Lower lobe of right lung (tissue), 2 donors: ENCODE results near the gene DIP2B. TPM values are rescaled to one million over a fixed set of nuclear protein-coding genes. Genes with fewer than 3 reads are reported as not detected.

Experiments
- ATAC-seq, 2 donors: fragments of 200-7000 bp; cut with Tn5 transposase; one replicate each; pipeline ENCODE4 v1.9.1; 2020 to 2022; ENCODE audit warnings: mild to moderate bottlenecking in 2 of 2, moderate library complexity in 2 of 2
- DNase-seq: peaks from one replicate; pipeline ENCODE4 v3.0.0-alpha.2; 2020
- H3K27ac ChIP-seq: fragments of 200-600 bp; one replicate; pipeline ENCODE4 v1.8.0; 2022
- H3K27me3 ChIP-seq: fragments of 200-600 bp; one replicate; pipeline ENCODE4 v1.8.0; 2022; ENCODE audit warnings: low read depth
- H3K36me3 ChIP-seq: fragments of 200-600 bp; one replicate; pipeline ENCODE4 v1.8.0; 2022; ENCODE audit warnings: mild to moderate bottlenecking
- H3K4me1 ChIP-seq: fragments of 200-600 bp; one replicate; pipeline ENCODE4 v1.8.0; 2022
- H3K4me3 ChIP-seq: fragments of 200-600 bp; one replicate; pipeline ENCODE4 v1.8.0; 2022; ENCODE audit warnings: mild to moderate bottlenecking
- H3K9me3 ChIP-seq: fragments of 200-600 bp; one replicate; pipeline ENCODE4 v1.8.0; 2022
- CTCF ChIP-seq: fragments of 200-600 bp; IDR thresholded peaks from one replicate; pipeline ENCODE4 v1.8.0; 2022; ENCODE audit warnings: antibody characterized with exemption, mild to moderate bottlenecking
- intact Hi-C: fragments of 100-400 bp; cut with DNase I; formaldehyde crosslinking; loops from one replicate; pipeline ENCODE4 v1.11.0; 2022
- total RNA-seq: library from RNA; stranded (reverse); fragmentation: NEBNext Ultra II Directional; extraction: Animal tissue kit (Norgen Biotek cat#: 25700); gene quantifications from one replicate; pipeline ENCODE4 v1.2.1, GENCODE V29; 2021
- donor health status: DM: no; HTN: yes; CAD: no; lungs with severe emphysema.

Gene DIP2B
- total RNA-seq, 1 donor from 2014 or later = 32.8 TPM

GRCh38 chr12:50569876-50570275, 65.1 kb downstream of the DIP2B start:
- H3K4me3 ChIP-seq = no peak overlapping the region
- ATAC-seq = no peak
- H3K27me3 ChIP-seq = no peaks in the 10 kb centered on the region
- no peaks in the 10 kb centered on the region for H3K9me3 ChIP-seq
- H3K36me3 ChIP-seq = no peaks in the 10 kb centered on the region
- DNase-seq = no peak
- intact Hi-C loops = no loop called here
- TF ChIP-seq CTCF = no peak
- peak overlapping the region; percentile 46 for H3K27ac ChIP-seq
- H3K4me1 ChIP-seq = peaks cover 83% of the 10 kb centered on the region

GRCh38 chr12:50571786-50572185, 67.0 kb downstream of the DIP2B start:
- H3K27ac ChIP-seq = peak overlapping the region; percentile 9

GRCh38 chr12:50572287-50572686, 67.5 kb downstream of the DIP2B start:
- no peak overlapping the region for H3K27ac ChIP-seq
- intact Hi-C loops = no loop called here
- no peaks in the 10 kb centered on the region for H3K36me3 ChIP-seq
- ATAC-seq (peak; percentile 82 to 85), DNase-seq (no peak)
- H3K9me3 ChIP-seq = no peaks in the 10 kb centered on the region
- TF ChIP-seq CTCF = no peak
- no peak overlapping the region for H3K4me3 ChIP-seq
- H3K4me1 ChIP-seq = peaks cover 84% of the 10 kb centered on the region
- H3K27me3 ChIP-seq = no peaks in the 10 kb centered on the region

More at GRCh38 chr12:50571786-50572185, 67.0 kb downstream of the DIP2B start:
- Histone ChIP-seq H3K27me3 (no peaks in the 10 kb centered on the region), H3K4me3 (no peak overlapping the region), H3K9me3 (no peaks in the 10 kb centered on the region), H3K36me3 (no peaks in the 10 kb centered on the region), H3K4me1 (peaks cover 88% of the 10 kb centered on the region)
- DNase-seq = no peak
- intact Hi-C loops = no loop called here
- ATAC-seq = no peak
- no peak for TF ChIP-seq CTCF

GRCh38 chr12:50572760-50573159, 68.0 kb downstream of the DIP2B start:
- ATAC-seq = peak in 1 of 2 donors; percentile 38
- peaks cover 79% of the 10 kb centered on the region for H3K4me1 ChIP-seq

GRCh38 chr12:50573271-50573670, 68.5 kb downstream of the DIP2B start:
- intact Hi-C loops = no loop called here
- Histone ChIP-seq H3K9me3 (no peaks in the 10 kb centered on the region), H3K27me3 (no peaks in the 10 kb centered on the region), H3K4me3 (no peak overlapping the region), H3K4me1 (peaks cover 74% of the 10 kb centered on the region), H3K27ac (peak overlapping the region; percentile 38), H3K36me3 (no peaks in the 10 kb centered on the region)
- no peak for ATAC-seq
- no peak for TF ChIP-seq CTCF
- no peak for DNase-seq

More at GRCh38 chr12:50572760-50573159, 68.0 kb downstream of the DIP2B start:
- no peak for DNase-seq
- H3K27me3 ChIP-seq = no peaks in the 10 kb centered on the region
- no peak for TF ChIP-seq CTCF
- peak overlapping the region; percentile 38 for H3K27ac ChIP-seq
- intact Hi-C loops = no loop called here
- no peak overlapping the region for H3K4me3 ChIP-seq
- H3K36me3 ChIP-seq = no peaks in the 10 kb centered on the region
- no peaks in the 10 kb centered on the region for H3K9me3 ChIP-seq
